ENCODE data around the gene ABCC8. TPM values are rescaled to one million over a fixed set of nuclear protein-coding genes. Genes with fewer than 3 reads are reported as not detected.

Gene ABCC8
- polyA plus RNA-seq, 1 of the 3 experiments (the other 2 are of a cell fraction), result 1.1 TPM

- no peaks in the 10 kb centered on the region for H4K20me1 ChIP-seq (ENCODE audit: insufficient read depth)
- ChIA-PET POLR2A (no interaction called here), CTCF (interaction anchor here (2.4 to 45.6 kb wide), 3 partner anchors 38 to 106 kb away, joined by 9 to 1101 read pairs (median 13); partner anchors contain the start of gene KCNJ11)
- no peaks in the 10 kb centered on the region for H3K9me3 ChIP-seq
- no peaks in the 10 kb centered on the region for H3K36me3 ChIP-seq (replicated peaks in 1 of 2; ENCODE audit: control insufficient read depth in 1 of 2, insufficient read depth in 2 of 2, low read length in 1 of 2)
- H3K4me3 ChIP-seq (ENCODE audit: low read depth in 2 of 2, low read length in 1 of 2), result no peak overlapping the region
- 57% methylated on average over 6 of the region's 6 CpGs for WGBS (ENCODE audit: low lambda C conversion rate)
- no peaks in the 10 kb centered on the region for H3K79me2 ChIP-seq (ENCODE audit: insufficient read depth)
- DNase-seq, result no peak
- H3K4me2 ChIP-seq, result no peak overlapping the region
- H3K9me2 ChIP-seq, result no peaks in the 10 kb centered on the region
- H2AFZ ChIP-seq (ENCODE audit: low read depth), result no peak overlapping the region
- TF ChIP-seq MAX (IDR thresholded peaks at IDR 0.05; ENCODE audit: low read depth), result no peak
- H3F3A ChIP-seq (replicated peaks; ENCODE audit: insufficient read depth), result no peaks in the 10 kb centered on the region
- no peak overlapping the region for H3K27ac ChIP-seq (ENCODE audit: low read depth in 2 of 2, low read length in 1 of 2)
- H3K9ac ChIP-seq, result no peak overlapping the region
- no peaks in the 10 kb centered on the region for H3K27me3 ChIP-seq (ENCODE audit: insufficient read depth)
- no peaks in the 10 kb centered on the region for H3K4me1 ChIP-seq (ENCODE audit: control insufficient read depth in 1 of 2, insufficient read depth in 2 of 2, low read depth in 1 of 2, low read length in 1 of 2)
Measured at GRCh38 chr11:17490232-17490631, 13.6 kb upstream of the ABCC8 start.

GRCh38 chr11:17489751-17490150 is 13.1 kb upstream of the ABCC8 start:
- DNase-seq, result no peak
- H3K4me2 ChIP-seq, result no peak overlapping the region
- H3K27me3 ChIP-seq (ENCODE audit: insufficient read depth), result no peaks in the 10 kb centered on the region
- H3K4me1 ChIP-seq (ENCODE audit: control insufficient read depth in 1 of 2, insufficient read depth in 2 of 2, low read depth in 1 of 2, low read length in 1 of 2), result no peaks in the 10 kb centered on the region
- H3K9me2 ChIP-seq, result no peaks in the 10 kb centered on the region
- CTCF ChIA-PET, result interaction anchor here (2.4 to 2.7 kb wide), 2 partner anchors 38 to 106 kb away, joined by 9 to 13 read pairs; no protein-coding TSS in a partner anchor
- no peaks in the 10 kb centered on the region for H3F3A ChIP-seq (replicated peaks; ENCODE audit: insufficient read depth)
- POLR2A ChIA-PET, result no interaction called here
- no peaks in the 10 kb centered on the region for H3K9me3 ChIP-seq
- no peaks in the 10 kb centered on the region for H4K20me1 ChIP-seq (ENCODE audit: insufficient read depth)
- H3K36me3 ChIP-seq (replicated peaks in 1 of 2; ENCODE audit: control insufficient read depth in 1 of 2, insufficient read depth in 2 of 2, low read length in 1 of 2), result no peaks in the 10 kb centered on the region
- WGBS (ENCODE audit: low lambda C conversion rate), result 45% methylated on average over 5 of the region's 5 CpGs
- TF ChIP-seq SMC3 (IDR thresholded peaks at IDR 0.05; ENCODE audit: low read depth, low read length), result no peak
- no peak for TF ChIP-seq FOXJ3 (CRISPR knock-in tag; IDR thresholded peaks at IDR 0.05)
- no peak for TF ChIP-seq GATA2 (CRISPR knock-in tag; IDR thresholded peaks at IDR 0.05)
- TF ChIP-seq TEAD4 (IDR thresholded peaks at IDR 0.05; ENCODE audit: borderline replicate concordance, insufficient read depth), result no peak
- no peak overlapping the region for H3K4me3 ChIP-seq (ENCODE audit: low read depth in 2 of 2, low read length in 1 of 2)
- H3K27ac ChIP-seq (ENCODE audit: low read depth in 2 of 2, low read length in 1 of 2), result no peak overlapping the region
- H3K9ac ChIP-seq, result no peak overlapping the region
- no peak overlapping the region for H2AFZ ChIP-seq (ENCODE audit: low read depth)
- H3K79me2 ChIP-seq (ENCODE audit: insufficient read depth), result no peaks in the 10 kb centered on the region

GRCh38 chr11:17488563-17488962 is 11.9 kb upstream of the ABCC8 start:
- Histone ChIP-seq H3K9ac (no peak overlapping the region), H3K9me2 (no peaks in the 10 kb centered on the region), H3K4me3 (ENCODE audit: low read depth in 2 of 2, low read length in 1 of 2) (no peak overlapping the region), H3K9me3 (no peaks in the 10 kb centered on the region), H3K27ac (ENCODE audit: low read depth in 2 of 2, low read length in 1 of 2) (no peak overlapping the region), H3K4me2 (no peak overlapping the region), H3K36me3 (replicated peaks in 1 of 2; ENCODE audit: control insufficient read depth in 1 of 2, insufficient read depth in 2 of 2, low read length in 1 of 2) (no peaks in the 10 kb centered on the region), H3K27me3 (ENCODE audit: insufficient read depth) (no peaks in the 10 kb centered on the region), H4K20me1 (ENCODE audit: insufficient read depth) (no peaks in the 10 kb centered on the region), H3K4me1 (ENCODE audit: control insufficient read depth in 1 of 2, insufficient read depth in 2 of 2, low read depth in 1 of 2, low read length in 1 of 2) (no peaks in the 10 kb centered on the region), H3K79me2 (ENCODE audit: insufficient read depth) (no peaks in the 10 kb centered on the region), H3F3A (replicated peaks; ENCODE audit: insufficient read depth) (no peaks in the 10 kb centered on the region), H2AFZ (ENCODE audit: low read depth) (no peak overlapping the region)
- DNase-seq, result no peak
- WGBS (ENCODE audit: low lambda C conversion rate), result 43% methylated on average over 1 of the region's 1 CpG
- ChIA-PET POLR2A (no interaction called here), CTCF (interaction anchor here (1.7 to 2.7 kb wide), 3 partner anchors 16 to 105 kb away, joined by 7 to 13 read pairs (median 9); no protein-coding TSS in a partner anchor)
- no peak for TF ChIP-seq PBX3 (IDR thresholded peaks at IDR 0.05)

Measured in SK-N-SH (cell line).